ENCODE data around the gene CCDC86. TPM values are rescaled to one million over a fixed set of nuclear protein-coding genes. Genes with fewer than 3 reads are reported as not detected.
A peak's percentile ranks its signal among the peaks of the same experiment; 100 is the strongest.

Gene CCDC86
- polyA plus RNA-seq, 2 of the 4 experiments (the other 2 are of a cell fraction), result 42.8 to 71.1 TPM

DNA sequence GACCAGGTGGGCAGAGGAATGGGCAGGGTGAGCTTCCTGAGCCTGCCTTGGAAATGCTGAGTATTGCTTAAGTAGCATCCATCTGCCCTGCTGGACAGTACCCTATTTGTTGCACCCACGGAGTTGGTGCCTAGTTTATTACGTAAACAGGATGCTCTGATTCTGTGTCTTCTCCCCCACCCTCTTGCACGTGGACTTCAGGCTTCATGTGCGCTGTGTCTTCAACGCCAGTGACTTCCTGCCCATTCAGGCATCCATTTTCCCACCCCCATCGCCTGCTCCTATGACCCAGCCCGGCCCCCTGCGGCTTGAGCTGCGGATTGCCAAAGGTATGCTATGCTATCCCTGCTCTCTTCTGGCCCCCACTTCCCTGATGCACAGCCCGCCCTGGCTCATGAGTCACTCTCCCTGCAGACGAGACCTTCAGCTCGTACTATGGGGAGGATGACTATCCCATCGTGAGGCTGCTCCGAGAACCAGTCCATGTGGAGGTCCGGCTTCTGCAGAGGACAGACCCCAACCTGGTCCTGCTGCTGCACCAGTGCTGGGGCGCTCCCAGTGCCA lies 31.1 kb downstream of the CCDC86 start:
- Histone ChIP-seq H3K4me2 (0 out of 3 replicates have a peak overlapping the region, but pooled peaks have one; percentile 8), H3K27ac (peak overlapping the region in 1 of 2 experiments; percentile 75; a peak in 3 of 6 replicates), H3K9me3 (no peaks in the 10 kb centered on the region), H3K4me3 (no peak overlapping the region), H3K4me1 (peaks cover 22% of the 10 kb centered on the region)
- 66% methylated on average over 12 of the region's 16 CpGs for WGBS (ENCODE audit: missing lambda C conversion rate)
- ChIA-PET POLR2A (no interaction called here), CTCF (interaction anchor here (0.9 to 12.3 kb wide), 5 partner anchors 11 to 43 kb away, joined by 3 to 79 read pairs (median 5); no protein-coding TSS in a partner anchor)
- ATAC-seq, result peak; percentile 16 to 37; a peak in 2 of 6 replicates
- no peak for DNase-seq (ENCODE audit: low read depth in 1 of 2, low spot score in 1 of 2)
- TF ChIP-seq, protein P1, sequence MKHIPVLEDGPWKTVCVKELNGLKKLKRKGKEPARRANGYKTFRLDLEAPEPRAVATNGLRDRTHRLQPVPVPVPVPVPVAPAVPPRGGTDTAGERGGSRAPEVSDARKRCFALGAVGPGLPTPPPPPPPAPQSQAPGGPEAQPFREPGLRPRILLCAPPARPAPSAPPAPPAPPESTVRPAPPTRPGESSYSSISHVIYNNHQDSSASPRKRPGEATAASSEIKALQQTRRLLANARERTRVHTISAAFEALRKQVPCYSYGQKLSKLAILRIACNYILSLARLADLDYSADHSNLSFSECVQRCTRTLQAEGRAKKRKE (CRISPR knock-in tag; IDR thresholded peaks at IDR 0.05; ENCODE audit: low read depth), result no peak
- TF ChIP-seq CBX8 (IDR thresholded peaks at IDR 0.05) (no peak), PHF8 (IDR thresholded peaks at IDR 0.05; ENCODE audit: borderline replicate concordance, low read depth) (no peak), ZFP36 (IDR thresholded peaks at IDR 0.05; ENCODE audit: borderline replicate concordance, partially characterized antibody) (no peak), KDM5A (IDR thresholded peaks at IDR 0.05) (no peak), SREBF2 (IDR thresholded peaks at IDR 0.05) (no peak), FOSL2 (IDR thresholded peaks at IDR 0.05) (no peak), FOSL2 (CRISPR knock-in tag; IDR thresholded peaks at IDR 0.05) (no peak), RARB (CRISPR knock-in tag; IDR thresholded peaks at IDR 0.05) (no peak), HEYL (CRISPR knock-in tag; IDR thresholded peaks at IDR 0.05) (no peak), NFE2L2 (conservative IDR thresholded peaks at IDR 0.05; ENCODE audit: low read length) (no peak), RAD21 (conservative IDR thresholded peaks at IDR 0.05 in 1 of 2, IDR thresholded peaks at IDR 0.05 in 1 of 2) (no peak), RFX5 (IDR thresholded peaks at IDR 0.05) (no peak), CEBPB (IDR thresholded peaks at IDR 0.05) (no peak), HOXB5 (CRISPR knock-in tag; IDR thresholded peaks at IDR 0.05) (no peak), POLR2A (IDR thresholded peaks at IDR 0.05; ENCODE audit: low read length) (no peak), EP300 (IDR thresholded peaks at IDR 0.05) (no peak), GATA3 (IDR thresholded peaks at IDR 0.05; ENCODE audit: borderline replicate concordance) (no peak)
- TF ChIP-seq, protein P2, sequence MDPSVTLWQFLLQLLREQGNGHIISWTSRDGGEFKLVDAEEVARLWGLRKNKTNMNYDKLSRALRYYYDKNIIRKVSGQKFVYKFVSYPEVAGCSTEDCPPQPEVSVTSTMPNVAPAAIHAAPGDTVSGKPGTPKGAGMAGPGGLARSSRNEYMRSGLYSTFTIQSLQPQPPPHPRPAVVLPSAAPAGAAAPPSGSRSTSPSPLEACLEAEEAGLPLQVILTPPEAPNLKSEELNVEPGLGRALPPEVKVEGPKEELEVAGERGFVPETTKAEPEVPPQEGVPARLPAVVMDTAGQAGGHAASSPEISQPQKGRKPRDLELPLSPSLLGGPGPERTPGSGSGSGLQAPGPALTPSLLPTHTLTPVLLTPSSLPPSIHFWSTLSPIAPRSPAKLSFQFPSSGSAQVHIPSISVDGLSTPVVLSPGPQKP (IDR thresholded peaks at IDR 0.05; ENCODE audit: low read depth, low read length), result no peak
- TF ChIP-seq, protein P3, sequence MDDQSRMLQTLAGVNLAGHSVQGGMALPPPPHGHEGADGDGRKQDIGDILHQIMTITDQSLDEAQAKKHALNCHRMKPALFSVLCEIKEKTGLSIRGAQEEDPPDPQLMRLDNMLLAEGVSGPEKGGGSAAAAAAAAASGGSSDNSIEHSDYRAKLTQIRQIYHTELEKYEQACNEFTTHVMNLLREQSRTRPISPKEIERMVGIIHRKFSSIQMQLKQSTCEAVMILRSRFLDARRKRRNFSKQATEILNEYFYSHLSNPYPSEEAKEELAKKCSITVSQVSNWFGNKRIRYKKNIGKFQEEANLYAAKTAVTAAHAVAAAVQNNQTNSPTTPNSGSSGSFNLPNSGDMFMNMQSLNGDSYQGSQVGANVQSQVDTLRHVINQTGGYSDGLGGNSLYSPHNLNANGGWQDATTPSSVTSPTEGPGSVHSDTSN (IDR thresholded peaks at IDR 0.05), result no peak
- no peak for FAIRE-seq

DNA sequence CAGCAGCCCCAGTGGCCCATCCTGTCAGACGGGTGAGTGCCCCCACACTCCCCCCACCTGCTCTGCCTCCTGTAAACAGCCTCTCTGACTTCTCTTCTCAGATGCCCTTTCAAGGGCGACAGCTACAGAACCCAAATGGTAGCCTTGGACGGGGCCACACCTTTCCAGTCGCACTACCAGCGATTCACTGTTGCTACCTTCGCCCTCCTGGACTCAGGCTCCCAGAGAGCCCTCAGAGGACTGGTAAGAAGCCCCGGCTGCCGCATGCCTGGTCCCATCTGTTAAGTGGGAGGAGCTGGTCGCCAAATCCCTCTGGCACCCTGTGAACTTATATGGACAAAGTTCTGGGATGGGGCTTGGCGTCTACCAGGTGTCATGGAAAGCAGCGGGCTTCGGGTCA lies 31.6 kb downstream of the CCDC86 start:
- Histone ChIP-seq H3K4me3 (no peak overlapping the region), H3K9me3 (no peaks in the 10 kb centered on the region), H3K4me2 (0 out of 3 replicates have a peak overlapping the region, but pooled peaks have one; percentile 8), H3K27ac (peak overlapping the region in 1 of 2 experiments; percentile 75; a peak in 2 of 6 replicates), H3K4me1 (peaks cover 22% of the 10 kb centered on the region)
- CTCF ChIA-PET, result interaction anchor here (0.6 to 12.3 kb wide), 3 partner anchors 19 to 101 kb away, joined by 3 to 79 read pairs (median 5); no protein-coding TSS in a partner anchor
- no peak for TF ChIP-seq EHMT2 (IDR thresholded peaks at IDR 0.05; ENCODE audit: low read depth)
- no peak for TF ChIP-seq RNF2 (IDR thresholded peaks at IDR 0.05; ENCODE audit: borderline replicate concordance, low read depth)
- POLR2A ChIA-PET, result no interaction called here
- WGBS (ENCODE audit: missing lambda C conversion rate), result 94% methylated on average over 12 of the region's 12 CpGs
- ATAC-seq (no peak), DNase-seq (ENCODE audit: low read depth in 1 of 2, low spot score in 1 of 2) (no peak), FAIRE-seq (no peak)
